ENCODE measurements around the gene PLEKHA7.

Gene PLEKHA7

DNA sequence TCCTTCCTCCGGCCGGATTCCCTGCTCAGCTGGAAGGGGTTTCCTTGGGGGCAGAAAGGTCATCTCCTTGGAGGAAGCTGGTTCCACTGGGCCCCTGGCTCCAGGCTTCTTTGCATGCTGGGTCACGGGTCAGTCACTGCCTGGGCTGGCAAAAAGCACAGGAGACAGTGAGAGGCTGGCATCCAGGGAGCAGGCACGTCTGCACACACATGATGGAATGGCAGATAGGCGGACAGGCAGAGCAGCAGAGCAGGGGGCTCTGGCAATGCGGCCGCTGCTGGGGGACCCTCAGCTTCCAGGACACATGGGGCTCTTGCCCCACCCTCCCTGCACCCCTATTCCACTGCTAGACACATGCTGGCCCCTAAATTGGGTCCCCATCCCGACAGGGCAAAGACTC lies 235.3 kb downstream of the PLEKHA7 start:
- DNase-seq, result no peak

GRCh38 chr11:16778286-16778685 lies 235.9 kb downstream of the PLEKHA7 start:
- no peak for DNase-seq

GRCh38 chr11:16777613-16777975 lies 236.6 kb downstream of the PLEKHA7 start:
- no peak for DNase-seq

DNA sequence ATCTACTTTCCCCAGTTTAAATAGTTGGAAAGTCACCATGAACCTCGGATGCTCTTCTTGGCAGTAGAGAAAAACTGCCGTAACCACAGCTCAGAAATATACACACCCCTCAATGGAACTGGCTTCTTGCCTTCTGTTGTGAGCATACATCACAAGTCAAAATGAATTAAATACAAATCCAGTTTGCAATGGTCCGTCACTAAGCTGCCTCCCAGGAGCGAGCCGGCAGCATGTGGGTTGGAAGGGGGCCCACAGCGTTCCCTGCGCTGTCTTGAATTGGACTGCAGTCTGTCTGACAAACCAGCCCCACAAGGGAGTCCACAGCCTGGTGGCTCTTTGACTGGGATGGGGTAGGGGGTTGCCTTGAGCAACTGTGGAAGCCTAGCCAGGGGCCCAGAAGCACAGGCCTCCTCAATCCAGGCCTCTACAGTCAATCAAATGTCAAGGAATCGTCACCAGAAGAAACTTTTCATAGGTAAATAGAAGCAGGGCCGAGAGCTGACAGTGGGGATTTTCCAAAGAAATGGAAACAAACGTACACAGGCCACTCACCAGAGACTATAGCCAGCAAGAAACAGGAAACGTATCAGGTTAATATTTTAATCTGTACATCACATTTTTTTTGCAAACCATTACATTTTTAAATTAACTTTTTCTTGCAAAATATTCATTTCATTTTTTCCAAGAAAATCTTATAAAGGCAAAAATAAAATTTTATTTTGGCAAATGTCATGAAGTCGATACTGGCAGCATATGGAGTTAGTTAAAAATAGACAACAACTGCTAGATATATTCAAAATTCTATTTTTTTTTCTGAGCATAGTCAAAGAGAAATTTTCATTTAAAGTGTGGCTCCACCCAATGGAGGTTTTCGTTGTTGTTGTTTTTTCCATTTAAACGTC lies 237.3 kb downstream of the PLEKHA7 start:
- peak in 6 of 58 donors; percentile 8 to 18 (median 13) for DNase-seq

DNA sequence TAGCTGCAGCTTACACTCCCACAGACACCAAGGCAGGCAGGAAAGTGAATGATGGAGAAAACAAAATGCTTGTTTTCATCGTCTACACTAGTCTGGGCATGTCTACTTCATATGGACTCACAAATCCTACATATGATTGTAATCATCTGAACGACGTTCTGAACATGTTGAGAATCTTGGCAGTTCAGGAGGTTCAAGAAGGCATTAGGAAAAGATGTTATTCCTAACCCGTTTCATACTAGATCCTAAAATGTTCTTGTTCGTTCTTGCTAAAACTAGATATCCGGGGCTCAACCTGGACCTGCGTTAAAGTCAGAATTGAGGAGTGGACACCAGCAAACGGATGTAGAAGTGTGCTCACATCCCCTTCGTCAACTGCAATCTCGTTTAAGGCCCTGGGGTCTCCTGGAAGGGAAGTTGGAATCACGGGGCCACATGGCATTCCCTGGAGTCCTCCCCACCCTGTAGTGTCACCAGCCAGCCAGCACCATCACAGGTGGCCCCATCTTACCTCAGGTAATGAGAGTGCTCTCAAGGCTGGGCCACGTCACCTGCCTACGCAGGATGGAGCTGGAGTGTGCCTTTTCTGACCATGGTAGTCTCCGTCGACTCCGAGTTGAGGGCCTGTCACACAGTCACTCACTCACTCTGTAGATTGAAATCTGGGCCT lies 238.5 kb downstream of the PLEKHA7 start:
- DNase-seq, result no peak

- no peak for DNase-seq
Observed at GRCh38 chr11:16774936-16775613, 239.1 kb downstream of the PLEKHA7 start.

GRCh38 chr11:16773981-16774935 lies 240.0 kb downstream of the PLEKHA7 start:
- no peak for DNase-seq

- no peak for DNase-seq
Observed at GRCh38 chr11:16772141-16772512, 242.1 kb downstream of the PLEKHA7 start.

- DNase-seq, result no peak
Observed at GRCh38 chr11:16771350-16772140, 242.7 kb downstream of the PLEKHA7 start.

- no peak for DNase-seq
Observed at GRCh38 chr11:16770016-16770415, 244.2 kb downstream of the PLEKHA7 start.

DNA sequence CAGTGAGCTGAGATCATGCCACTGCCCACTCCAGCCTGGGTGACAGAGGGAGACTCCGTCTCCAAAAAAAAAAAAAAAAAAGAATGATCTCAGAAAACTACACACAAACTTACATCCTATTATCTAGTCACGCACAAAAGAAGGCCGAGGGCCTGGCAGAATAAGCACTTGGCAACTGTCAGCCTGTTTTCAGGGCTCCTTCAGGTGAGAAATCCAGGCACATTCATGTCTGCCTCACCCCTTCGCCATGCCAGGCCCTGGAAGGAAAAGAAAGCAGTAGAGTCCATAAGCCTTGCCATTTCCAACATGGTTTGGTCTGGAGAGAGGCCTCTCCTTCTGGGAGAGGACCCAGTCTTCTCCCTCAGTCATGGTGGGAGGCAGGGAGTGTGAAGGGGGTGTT lies 244.8 kb downstream of the PLEKHA7 start:
- no peak for DNase-seq

- DNase-seq, result no peak
Observed at GRCh38 chr11:16767957-16768356, 246.3 kb downstream of the PLEKHA7 start.

DNA sequence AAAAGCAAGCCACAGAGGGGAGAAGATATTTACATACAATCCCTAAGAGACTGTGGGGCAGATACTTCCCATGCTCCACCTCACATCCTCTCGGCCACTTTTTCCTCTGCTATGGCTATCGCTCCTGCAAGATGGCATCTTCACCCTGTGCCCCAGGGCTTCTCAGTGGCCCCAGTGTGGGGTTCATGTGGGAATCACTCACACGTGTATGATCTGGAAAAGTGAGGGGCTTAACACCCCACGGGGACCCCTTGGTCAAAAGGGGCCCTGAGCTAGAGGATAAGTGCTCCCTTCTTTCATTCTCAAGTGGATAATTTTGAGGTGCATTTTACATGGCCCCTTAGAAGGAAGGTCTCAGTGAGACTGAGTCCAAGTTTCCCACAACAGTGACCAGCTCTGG lies 247.1 kb downstream of the PLEKHA7 start:
- DNase-seq, result no peak

DNA sequence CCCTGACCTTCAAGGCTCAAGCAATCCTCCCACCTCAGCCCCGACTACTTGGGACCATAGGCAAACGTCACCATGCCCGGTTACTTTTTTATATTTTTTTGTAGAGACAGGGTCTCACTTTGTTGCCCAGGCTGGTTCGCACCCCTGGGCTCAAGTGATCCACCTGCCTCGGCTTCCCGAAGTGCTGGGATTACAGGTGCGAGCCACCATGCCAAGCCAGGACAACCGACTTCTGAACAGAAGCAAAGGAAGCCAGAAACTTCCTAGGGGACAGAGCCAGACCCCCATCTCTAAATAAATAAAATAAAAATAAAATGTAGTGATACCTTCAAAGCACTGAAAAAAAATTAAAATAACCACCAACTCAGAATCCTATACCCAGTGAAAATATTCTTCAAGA lies 249.3 kb downstream of the PLEKHA7 start:
- DNase-seq, result no peak

- no peak for DNase-seq
Observed at GRCh38 chr11:16763746-16764145, 250.5 kb downstream of the PLEKHA7 start.

DNA sequence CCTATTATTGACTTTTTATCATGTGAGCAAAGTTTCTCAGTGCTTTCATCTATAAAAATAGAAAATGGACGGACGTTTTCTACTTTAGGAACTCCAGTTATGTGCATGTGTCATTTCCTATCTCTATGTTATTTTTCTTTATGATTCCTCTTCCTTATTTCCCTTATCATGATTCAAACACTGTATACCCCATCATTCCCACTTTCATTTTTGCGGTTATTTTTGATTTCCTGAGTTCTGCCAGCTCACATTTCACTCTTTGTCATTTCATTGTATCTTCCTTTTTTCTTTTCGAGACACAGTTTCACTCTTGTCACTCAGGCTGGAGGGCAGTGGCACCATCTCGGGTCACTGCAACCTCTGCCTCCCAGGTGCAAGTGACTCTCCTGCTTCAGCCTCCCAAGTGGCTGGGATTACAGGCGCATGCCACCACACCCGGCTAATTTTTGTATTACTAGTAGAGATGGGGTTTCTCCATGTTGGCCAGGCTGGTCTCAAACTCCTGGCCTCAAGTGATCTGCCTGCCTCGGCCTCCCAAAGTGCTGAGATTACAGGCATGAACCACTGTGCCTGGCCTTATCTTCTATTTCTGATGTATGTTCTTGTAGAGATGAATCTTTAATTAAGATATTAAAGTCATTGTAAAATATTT lies 254.2 kb downstream of the PLEKHA7 start:
- no peak for DNase-seq

- DNase-seq, result no peak
Observed at GRCh38 chr11:16758382-16759024, 255.7 kb downstream of the PLEKHA7 start.

DNA sequence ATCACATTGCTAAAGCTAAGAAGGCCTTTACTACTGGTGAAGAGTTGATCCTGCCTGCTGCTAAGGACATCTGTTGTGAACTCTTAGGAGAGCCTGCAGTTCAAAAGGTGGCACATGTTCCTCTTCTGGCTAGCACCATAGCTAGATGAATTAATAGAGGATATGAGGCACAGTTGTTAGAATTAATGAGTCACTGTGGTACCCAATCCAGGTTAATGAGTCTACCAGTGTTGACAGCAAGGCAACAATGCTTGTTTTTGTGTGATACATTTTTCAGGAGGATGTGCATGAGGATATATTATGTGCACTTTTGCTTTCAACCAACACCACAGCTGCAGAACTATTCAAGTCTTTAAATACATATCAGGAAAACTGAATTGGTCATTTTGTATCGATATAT lies 263.8 kb downstream of the PLEKHA7 start:
- DNase-seq, result no peak

DNA sequence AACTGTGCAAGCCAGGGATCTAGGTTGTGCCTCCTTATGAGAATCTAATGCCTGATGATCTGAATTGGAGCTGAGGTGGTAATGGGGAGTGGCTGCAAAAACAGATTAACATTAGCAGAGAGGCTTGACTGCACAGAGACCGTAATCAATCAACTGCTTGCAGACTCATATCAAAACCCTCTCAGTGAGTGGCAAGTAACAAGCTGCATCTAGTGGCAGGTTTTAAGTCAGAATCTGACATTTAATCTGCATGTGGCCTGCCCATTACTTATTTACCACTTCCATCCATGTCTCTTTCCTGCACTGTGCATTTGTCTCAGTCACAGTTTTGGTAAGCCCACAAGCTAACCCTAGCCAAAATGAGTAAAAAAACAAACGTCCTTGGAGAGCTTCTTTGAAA lies 264.5 kb downstream of the PLEKHA7 start:
- DNase-seq, result no peak
